ENCODE data around the gene LDB2.

The LDB2 gene

GRCh38 chr4:16827794-16828724 lies 70.4 kb downstream of the LDB2 start:
- no peak overlapping the region for H3K9ac ChIP-seq (ENCODE audit: low read depth in 1 of 2, low read length in 2 of 2)
- no peaks in the 10 kb centered on the region for H3K36me3 ChIP-seq (ENCODE audit: control insufficient read depth in 2 of 2, insufficient read depth in 2 of 2, low read length in 2 of 2)
- H3K4me1 ChIP-seq (ENCODE audit: control insufficient read depth in 2 of 2, insufficient read depth in 2 of 2, low read length in 2 of 2), result no peaks in the 10 kb centered on the region
- H3K9me3 ChIP-seq (ENCODE audit: control insufficient read depth in 2 of 2, low read length in 2 of 2), result no peaks in the 10 kb centered on the region
- H3K27me3 ChIP-seq (ENCODE audit: control insufficient read depth in 2 of 2, insufficient read depth in 2 of 2, low read length in 2 of 2), result no peaks in the 10 kb centered on the region
- no peak overlapping the region for H3K4me3 ChIP-seq (ENCODE audit: low read length in 2 of 2)
- H3K27ac ChIP-seq (ENCODE audit: low read depth in 2 of 2, low read length in 2 of 2), result no peak overlapping the region

DNA sequence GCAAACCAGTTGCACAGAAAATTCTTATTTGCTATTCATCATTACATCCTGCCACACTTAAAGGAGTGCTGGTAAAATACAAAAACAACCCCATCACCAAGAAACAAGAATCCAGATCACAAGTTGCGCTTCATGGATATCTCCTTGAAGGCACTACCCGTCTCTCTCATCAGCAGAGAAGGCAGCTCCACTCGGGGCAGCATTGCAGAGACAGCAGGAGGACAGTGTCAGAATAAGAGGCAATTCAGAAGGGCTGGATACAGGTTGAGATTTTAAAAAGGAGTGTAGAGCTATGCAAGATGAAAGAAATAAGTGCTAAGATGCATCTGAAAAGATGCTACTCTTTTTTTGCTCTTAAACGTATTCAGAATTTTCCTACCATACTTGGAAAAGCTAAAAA lies 71.4 kb downstream of the LDB2 start:
- no peaks in the 10 kb centered on the region for H3K36me3 ChIP-seq (ENCODE audit: control insufficient read depth in 2 of 2, insufficient read depth in 2 of 2, low read length in 2 of 2)
- H3K27ac ChIP-seq (ENCODE audit: low read depth in 2 of 2, low read length in 2 of 2), result no peak overlapping the region
- H3K9me3 ChIP-seq (ENCODE audit: control insufficient read depth in 2 of 2, low read length in 2 of 2), result no peaks in the 10 kb centered on the region
- H3K4me1 ChIP-seq (ENCODE audit: control insufficient read depth in 2 of 2, insufficient read depth in 2 of 2, low read length in 2 of 2), result no peaks in the 10 kb centered on the region
- no peak overlapping the region for H3K9ac ChIP-seq (ENCODE audit: low read depth in 1 of 2, low read length in 2 of 2)
- H3K4me3 ChIP-seq (ENCODE audit: low read length in 2 of 2), result no peak overlapping the region
- H3K27me3 ChIP-seq (ENCODE audit: control insufficient read depth in 2 of 2, insufficient read depth in 2 of 2, low read length in 2 of 2), result no peaks in the 10 kb centered on the region

DNA sequence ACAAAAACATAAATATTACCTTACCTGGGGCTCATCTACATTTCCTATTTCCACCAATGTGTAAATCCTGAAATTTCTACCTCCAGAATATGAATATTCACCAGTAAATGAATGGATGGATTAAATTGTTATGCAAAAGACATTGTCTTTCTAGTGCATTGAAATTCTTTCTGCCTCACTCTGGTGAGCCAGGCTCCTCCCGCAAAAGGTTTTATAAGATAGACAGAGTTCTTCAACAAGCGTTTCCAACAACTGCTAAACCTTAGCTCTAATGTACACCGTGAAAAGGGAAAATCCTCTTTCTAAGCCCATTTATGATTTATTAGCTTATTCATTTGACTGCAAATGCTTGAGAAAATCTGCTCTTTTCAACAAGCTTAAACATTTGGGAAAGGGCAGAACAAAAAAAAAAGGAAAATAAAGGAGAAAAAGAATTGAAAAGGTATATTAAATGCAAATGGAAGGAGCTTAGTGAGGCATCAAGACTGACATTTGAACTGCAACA lies 72.0 kb downstream of the LDB2 start:
- Histone ChIP-seq H3K27ac (ENCODE audit: low read depth in 2 of 2, low read length in 2 of 2) (no peak overlapping the region), H3K4me3 (ENCODE audit: low read length in 2 of 2) (no peak overlapping the region), H3K9ac (ENCODE audit: low read depth in 1 of 2, low read length in 2 of 2) (no peak overlapping the region), H3K4me1 (ENCODE audit: control insufficient read depth in 2 of 2, insufficient read depth in 2 of 2, low read length in 2 of 2) (no peaks in the 10 kb centered on the region), H3K36me3 (ENCODE audit: control insufficient read depth in 2 of 2, insufficient read depth in 2 of 2, low read length in 2 of 2) (no peaks in the 10 kb centered on the region), H3K9me3 (ENCODE audit: control insufficient read depth in 2 of 2, low read length in 2 of 2) (no peaks in the 10 kb centered on the region), H3K27me3 (ENCODE audit: control insufficient read depth in 2 of 2, insufficient read depth in 2 of 2, low read length in 2 of 2) (no peaks in the 10 kb centered on the region)

DNA sequence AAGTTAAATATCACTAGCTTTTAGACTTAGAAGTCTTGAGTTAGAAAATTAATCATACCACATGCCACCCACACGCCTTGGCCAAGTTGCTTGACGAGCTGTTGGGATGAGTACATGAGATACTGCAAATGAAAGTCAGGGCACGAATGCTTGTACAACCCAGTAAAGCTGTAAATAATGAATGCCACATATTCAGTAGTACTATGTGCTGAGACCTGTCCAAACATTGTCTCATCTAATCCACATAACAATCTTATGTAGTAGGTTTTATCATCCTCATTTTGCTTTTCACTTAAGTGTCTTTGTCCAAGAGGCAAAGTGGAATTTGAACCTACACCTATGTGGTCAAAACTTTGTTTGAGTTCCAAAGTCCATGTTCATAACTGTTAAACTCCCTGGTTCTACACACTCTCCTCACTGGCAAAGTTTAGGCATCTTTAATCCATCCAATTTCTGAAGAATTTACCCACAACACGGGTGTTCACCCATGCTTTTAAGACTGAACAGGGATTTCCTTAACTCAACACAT lies 74.1 kb downstream of the LDB2 start:
- H3K9ac ChIP-seq (ENCODE audit: low read depth in 1 of 2, low read length in 2 of 2), result no peak overlapping the region
- H3K27ac ChIP-seq (ENCODE audit: low read depth in 2 of 2, low read length in 2 of 2), result no peak overlapping the region
- H3K27me3 ChIP-seq (ENCODE audit: control insufficient read depth in 2 of 2, insufficient read depth in 2 of 2, low read length in 2 of 2), result no peaks in the 10 kb centered on the region
- H3K9me3 ChIP-seq (ENCODE audit: control insufficient read depth in 2 of 2, low read length in 2 of 2), result no peaks in the 10 kb centered on the region
- H3K36me3 ChIP-seq (ENCODE audit: control insufficient read depth in 2 of 2, insufficient read depth in 2 of 2, low read length in 2 of 2), result no peaks in the 10 kb centered on the region
- no peaks in the 10 kb centered on the region for H3K4me1 ChIP-seq (ENCODE audit: control insufficient read depth in 2 of 2, insufficient read depth in 2 of 2, low read length in 2 of 2)
- no peak overlapping the region for H3K4me3 ChIP-seq (ENCODE audit: low read length in 2 of 2)

- H3K4me1 ChIP-seq (ENCODE audit: control insufficient read depth in 2 of 2, insufficient read depth in 2 of 2, low read length in 2 of 2), result no peaks in the 10 kb centered on the region
- no peak overlapping the region for H3K4me3 ChIP-seq (ENCODE audit: low read length in 2 of 2)
- no peaks in the 10 kb centered on the region for H3K36me3 ChIP-seq (ENCODE audit: control insufficient read depth in 2 of 2, insufficient read depth in 2 of 2, low read length in 2 of 2)
- H3K9ac ChIP-seq (ENCODE audit: low read depth in 1 of 2, low read length in 2 of 2), result no peak overlapping the region
- no peaks in the 10 kb centered on the region for H3K9me3 ChIP-seq (ENCODE audit: control insufficient read depth in 2 of 2, low read length in 2 of 2)
- H3K27me3 ChIP-seq (ENCODE audit: control insufficient read depth in 2 of 2, insufficient read depth in 2 of 2, low read length in 2 of 2), result no peaks in the 10 kb centered on the region
- H3K27ac ChIP-seq (ENCODE audit: low read depth in 2 of 2, low read length in 2 of 2), result no peak overlapping the region
These were observed 78.1 kb downstream of the LDB2 start for GRCh38 chr4:16820329-16820728.

- no peaks in the 10 kb centered on the region for H3K9me3 ChIP-seq (ENCODE audit: control insufficient read depth in 2 of 2, low read length in 2 of 2)
- no peak overlapping the region for H3K27ac ChIP-seq (ENCODE audit: low read depth in 2 of 2, low read length in 2 of 2)
- H3K9ac ChIP-seq (ENCODE audit: low read depth in 1 of 2, low read length in 2 of 2), result no peak overlapping the region
- no peaks in the 10 kb centered on the region for H3K4me1 ChIP-seq (ENCODE audit: control insufficient read depth in 2 of 2, insufficient read depth in 2 of 2, low read length in 2 of 2)
- no peaks in the 10 kb centered on the region for H3K36me3 ChIP-seq (ENCODE audit: control insufficient read depth in 2 of 2, insufficient read depth in 2 of 2, low read length in 2 of 2)
- H3K27me3 ChIP-seq (ENCODE audit: control insufficient read depth in 2 of 2, insufficient read depth in 2 of 2, low read length in 2 of 2), result no peaks in the 10 kb centered on the region
- no peak overlapping the region for H3K4me3 ChIP-seq (ENCODE audit: low read length in 2 of 2)
These were observed 78.8 kb downstream of the LDB2 start for GRCh38 chr4:16819652-16820051.

DNA sequence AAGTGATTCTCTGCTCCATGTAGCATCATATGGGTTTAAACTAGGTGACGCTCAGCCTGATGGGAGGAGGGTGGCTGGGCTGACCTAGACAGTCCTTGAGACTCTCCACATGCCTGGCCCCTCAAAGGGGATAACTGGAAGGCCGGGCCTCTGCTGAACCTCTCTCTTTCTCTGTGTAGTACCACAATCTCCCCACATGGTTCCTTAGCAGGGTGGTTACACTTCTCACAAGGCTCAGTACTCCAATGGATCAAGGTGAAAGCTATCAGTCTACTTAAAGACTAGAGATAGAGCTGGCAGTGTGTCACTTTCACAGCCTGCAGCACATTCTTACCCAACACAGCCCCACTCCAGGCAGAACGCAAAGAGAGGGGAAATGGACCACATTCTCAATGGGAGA lies 80.4 kb downstream of the LDB2 start:
- H3K4me1 ChIP-seq (ENCODE audit: control insufficient read depth in 2 of 2, insufficient read depth in 2 of 2, low read length in 2 of 2), result no peaks in the 10 kb centered on the region
- no peaks in the 10 kb centered on the region for H3K27me3 ChIP-seq (ENCODE audit: control insufficient read depth in 2 of 2, insufficient read depth in 2 of 2, low read length in 2 of 2)
- no peaks in the 10 kb centered on the region for H3K9me3 ChIP-seq (ENCODE audit: control insufficient read depth in 2 of 2, low read length in 2 of 2)
- H3K4me3 ChIP-seq (ENCODE audit: low read length in 2 of 2), result no peak overlapping the region
- H3K27ac ChIP-seq (ENCODE audit: low read depth in 2 of 2, low read length in 2 of 2), result no peak overlapping the region
- H3K36me3 ChIP-seq (ENCODE audit: control insufficient read depth in 2 of 2, insufficient read depth in 2 of 2, low read length in 2 of 2), result no peaks in the 10 kb centered on the region
- no peak overlapping the region for H3K9ac ChIP-seq (ENCODE audit: low read depth in 1 of 2, low read length in 2 of 2)

GRCh38 chr4:16817286-16817685 lies 81.2 kb downstream of the LDB2 start:
- no peaks in the 10 kb centered on the region for H3K36me3 ChIP-seq (ENCODE audit: control insufficient read depth in 2 of 2, insufficient read depth in 2 of 2, low read length in 2 of 2)
- no peaks in the 10 kb centered on the region for H3K9me3 ChIP-seq (ENCODE audit: control insufficient read depth in 2 of 2, low read length in 2 of 2)
- no peak overlapping the region for H3K27ac ChIP-seq (ENCODE audit: low read depth in 2 of 2, low read length in 2 of 2)
- H3K9ac ChIP-seq (ENCODE audit: low read depth in 1 of 2, low read length in 2 of 2), result no peak overlapping the region
- no peak overlapping the region for H3K4me3 ChIP-seq (ENCODE audit: low read length in 2 of 2)
- no peaks in the 10 kb centered on the region for H3K27me3 ChIP-seq (ENCODE audit: control insufficient read depth in 2 of 2, insufficient read depth in 2 of 2, low read length in 2 of 2)
- H3K4me1 ChIP-seq (ENCODE audit: control insufficient read depth in 2 of 2, insufficient read depth in 2 of 2, low read length in 2 of 2), result no peaks in the 10 kb centered on the region

DNA sequence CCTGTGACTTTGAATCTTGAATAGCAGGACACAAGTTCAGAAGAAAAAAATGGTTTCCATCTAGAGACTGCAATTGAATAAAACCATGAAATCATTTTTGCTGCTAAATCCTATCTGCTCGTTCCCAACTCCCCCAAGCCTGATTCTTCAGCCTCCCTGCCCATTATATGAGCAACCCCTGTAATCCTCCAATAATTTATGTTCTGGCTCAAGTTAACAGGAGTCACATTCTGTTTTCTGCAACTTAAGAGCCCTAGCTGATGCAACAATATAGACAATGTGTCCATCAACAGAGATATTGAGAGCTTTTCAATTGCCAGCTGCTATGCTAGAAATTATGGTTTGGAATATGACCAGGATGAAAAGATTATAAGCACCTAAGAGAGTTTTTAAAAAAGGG lies 84.1 kb downstream of the LDB2 start:
- H3K9ac ChIP-seq (ENCODE audit: low read depth in 1 of 2, low read length in 2 of 2), result no peak overlapping the region
- H3K4me1 ChIP-seq (ENCODE audit: control insufficient read depth in 2 of 2, insufficient read depth in 2 of 2, low read length in 2 of 2), result no peaks in the 10 kb centered on the region
- peaks cover 0 to under 1% of the 10 kb centered on the region in 2 donors for H3K9me3 ChIP-seq (ENCODE audit: control insufficient read depth in 2 of 2, low read length in 2 of 2)
- H3K4me3 ChIP-seq (ENCODE audit: low read length in 2 of 2), result no peak overlapping the region
- no peak overlapping the region for H3K27ac ChIP-seq (ENCODE audit: low read depth in 2 of 2, low read length in 2 of 2)
- no peaks in the 10 kb centered on the region for H3K36me3 ChIP-seq (ENCODE audit: control insufficient read depth in 2 of 2, insufficient read depth in 2 of 2, low read length in 2 of 2)
- H3K27me3 ChIP-seq (ENCODE audit: control insufficient read depth in 2 of 2, insufficient read depth in 2 of 2, low read length in 2 of 2), result no peaks in the 10 kb centered on the region

DNA sequence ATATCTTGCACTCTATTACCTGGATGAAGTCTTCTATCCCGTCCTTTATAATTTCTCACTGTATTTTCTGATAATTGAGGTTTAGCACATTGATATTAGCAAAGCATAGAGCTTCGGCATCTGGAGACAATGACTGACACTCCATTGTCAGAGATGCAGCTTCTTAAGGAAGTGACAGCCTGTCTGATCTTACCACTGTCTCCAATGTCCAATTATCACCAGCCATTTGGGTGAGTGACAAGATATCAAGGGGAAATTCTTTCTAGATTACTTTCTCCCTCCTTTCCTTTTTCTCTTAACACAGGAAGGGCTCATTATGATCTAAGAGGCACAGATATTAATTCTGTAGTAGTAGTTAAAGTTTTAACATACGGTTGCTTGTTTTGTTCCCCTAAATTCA lies 86.4 kb downstream of the LDB2 start:
- Histone ChIP-seq H3K4me3 (ENCODE audit: low read length in 2 of 2) (no peak overlapping the region), H3K27me3 (ENCODE audit: control insufficient read depth in 2 of 2, insufficient read depth in 2 of 2, low read length in 2 of 2) (no peaks in the 10 kb centered on the region), H3K9me3 (ENCODE audit: control insufficient read depth in 2 of 2, low read length in 2 of 2) (peaks cover 0 to 2% of the 10 kb centered on the region in 2 donors), H3K9ac (ENCODE audit: low read depth in 1 of 2, low read length in 2 of 2) (no peak overlapping the region), H3K4me1 (ENCODE audit: control insufficient read depth in 2 of 2, insufficient read depth in 2 of 2, low read length in 2 of 2) (no peaks in the 10 kb centered on the region), H3K27ac (ENCODE audit: low read depth in 2 of 2, low read length in 2 of 2) (no peak overlapping the region), H3K36me3 (ENCODE audit: control insufficient read depth in 2 of 2, insufficient read depth in 2 of 2, low read length in 2 of 2) (no peaks in the 10 kb centered on the region)

Data from mucosa of rectum (tissue), 2 donors.